K562 (cell line): ENCODE data around the gene PPP2R5A. TPM values are rescaled to one million over a fixed set of nuclear protein-coding genes. Genes with fewer than 3 reads are reported as not detected.

Experiments used
- ADNP ChIP-seq: fragments of 200-800 bp; sonication (Bioruptor generic); IDR thresholded peaks from 2 replicates; pipeline ENCODE4 v1.6.1; 2016; ENCODE audit warnings: missing genetic modification characterization, missing compliant biosample characterization
- SMARCB1 ChIP-seq: IDR thresholded peaks from 2 replicates; pipeline ENCODE4 v1.6.1; 2011; ENCODE audit warnings: improper control_type of control experiment, low read depth; ENCODE audit not compliant: insufficient read length
- ZNF274 ChIP-seq: IDR thresholded peaks from 2 replicates; pipeline ENCODE4 v1.6.1; 2011; ENCODE audit warnings: low read depth, mild to moderate bottlenecking, low read length, moderate library complexity, borderline replicate concordance
- polyA plus RNA-seq, 8 experiments: library from polyadenylated mRNA; depleted of rRNA in 4 of 8; stranded (reverse) in 5 of 8; unstranded in 3 of 8; fragments of >200 nt; fragmentation: Nextera tagmentation in 2 of 8; fragmentation: Illumina TruSeq in 1 of 8; extraction: Ambion mirVana in 2 of 8; extraction: Trizol in 1 of 8; gene quantifications; 2 replicates each; pipeline versions ENCODE4 v1.2.1 to v1.2.3, GENCODE V29; 2011 to 2014; ENCODE audit warnings: inconsistent platforms in 1 of 8, missing spikeins in 1 of 8
- total RNA-seq, 7 experiments: library from RNA; depleted of rRNA in 6 of 7; stranded (reverse); fragments of >200 nt in 6 of 7; fragmentation: Illumina TruSeq in 2 of 7; extraction: Trizol in 2 of 7; gene quantifications; 2 replicates each; pipeline versions ENCODE4 v1.2.1 to v1.2.3, GENCODE V29; 2011 to 2021; ENCODE audit warnings: low replicate concordance in 1 of 7
- TF ChIP-seq, protein P1 (sequence below): sonication (generic); formaldehyde crosslinking; IDR thresholded peaks from 2 replicates; pipeline ENCODE4 v1.8.0; 2023; ENCODE audit warnings: mild to moderate bottlenecking, missing genetic modification reagents
- TF ChIP-seq, protein P2 (sequence below), 2 experiments: fragments of 450-650 bp; IDR thresholded peaks; 2 replicates each; pipeline ENCODE4 v1.6.1; 2018; ENCODE audit warnings: mild to moderate bottlenecking in 2 of 2, low read depth in 1 of 2; ENCODE audit not compliant: partially characterized antibody in 2 of 2
- TF ChIP-seq, protein P3 (sequence below): sonication (generic); formaldehyde crosslinking; IDR thresholded peaks from 2 replicates; pipeline ENCODE4 v1.4.0; 2020; ENCODE audit warnings: mild to moderate bottlenecking, missing genetic modification reagents
- TF ChIP-seq, protein P4 (sequence below): fragments of 450-650 bp; conservative IDR thresholded peaks from 2 replicates; pipeline ENCODE4 v1.6.1; 2016; ENCODE audit warnings: missing genetic modification characterization, low read depth, mild to moderate bottlenecking, missing compliant biosample characterization, moderate library complexity
- TF ChIP-seq, protein P5 (sequence below): sonication (generic); formaldehyde crosslinking; IDR thresholded peaks from 2 replicates; pipeline ENCODE4 v1.8.0; 2022; ENCODE audit warnings: missing genetic modification reagents, mild to moderate bottlenecking, borderline replicate concordance
- TF ChIP-seq, protein P6 (sequence below): fragments of 450-650 bp; IDR thresholded peaks from 2 replicates; pipeline ENCODE4 v1.6.1; 2017; ENCODE audit warnings: antibody characterized with exemption

PPP2R5A gene
- total and polyA plus RNA-seq, 9 of the 15 experiments (the other 6 are each of a cell fraction or from before 2014, with no cell fraction given), result 26.9 to 106 (median 64.3) TPM

DNA sequence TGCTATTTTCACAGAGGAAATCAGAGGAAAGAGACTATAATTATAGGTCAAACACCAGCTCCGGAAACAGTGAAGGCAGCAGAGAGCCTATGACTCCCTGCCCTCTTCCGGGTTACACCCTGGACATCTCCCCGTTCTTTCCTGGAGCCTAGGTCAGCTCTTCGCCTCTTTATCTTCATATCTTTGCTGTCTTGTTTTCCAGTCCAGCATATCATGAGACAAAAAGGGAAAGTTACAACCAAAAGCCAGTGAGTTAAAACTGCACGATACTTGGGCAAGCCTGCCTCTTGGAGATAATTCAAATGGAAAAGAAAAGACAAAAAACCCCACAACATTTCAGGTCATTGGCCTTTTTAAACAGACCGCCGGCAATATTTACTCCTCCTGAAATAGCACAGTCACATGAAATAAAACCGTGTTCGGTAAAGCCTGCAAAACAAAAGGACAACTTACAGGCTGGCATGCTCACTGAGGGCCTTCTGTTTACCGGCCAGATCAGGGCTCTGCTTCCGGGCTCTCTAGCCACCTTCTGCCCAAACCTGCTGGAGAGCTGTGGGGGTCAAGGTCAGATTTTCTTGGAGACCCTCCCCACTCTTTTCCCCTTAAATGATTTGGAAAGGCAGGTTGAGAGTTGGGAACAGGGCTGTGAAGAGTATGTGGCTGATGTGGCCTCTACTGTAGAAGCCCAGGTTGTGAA, 42.8 kb upstream of the PPP2R5A start (continued):
- TF ChIP-seq, protein P1, sequence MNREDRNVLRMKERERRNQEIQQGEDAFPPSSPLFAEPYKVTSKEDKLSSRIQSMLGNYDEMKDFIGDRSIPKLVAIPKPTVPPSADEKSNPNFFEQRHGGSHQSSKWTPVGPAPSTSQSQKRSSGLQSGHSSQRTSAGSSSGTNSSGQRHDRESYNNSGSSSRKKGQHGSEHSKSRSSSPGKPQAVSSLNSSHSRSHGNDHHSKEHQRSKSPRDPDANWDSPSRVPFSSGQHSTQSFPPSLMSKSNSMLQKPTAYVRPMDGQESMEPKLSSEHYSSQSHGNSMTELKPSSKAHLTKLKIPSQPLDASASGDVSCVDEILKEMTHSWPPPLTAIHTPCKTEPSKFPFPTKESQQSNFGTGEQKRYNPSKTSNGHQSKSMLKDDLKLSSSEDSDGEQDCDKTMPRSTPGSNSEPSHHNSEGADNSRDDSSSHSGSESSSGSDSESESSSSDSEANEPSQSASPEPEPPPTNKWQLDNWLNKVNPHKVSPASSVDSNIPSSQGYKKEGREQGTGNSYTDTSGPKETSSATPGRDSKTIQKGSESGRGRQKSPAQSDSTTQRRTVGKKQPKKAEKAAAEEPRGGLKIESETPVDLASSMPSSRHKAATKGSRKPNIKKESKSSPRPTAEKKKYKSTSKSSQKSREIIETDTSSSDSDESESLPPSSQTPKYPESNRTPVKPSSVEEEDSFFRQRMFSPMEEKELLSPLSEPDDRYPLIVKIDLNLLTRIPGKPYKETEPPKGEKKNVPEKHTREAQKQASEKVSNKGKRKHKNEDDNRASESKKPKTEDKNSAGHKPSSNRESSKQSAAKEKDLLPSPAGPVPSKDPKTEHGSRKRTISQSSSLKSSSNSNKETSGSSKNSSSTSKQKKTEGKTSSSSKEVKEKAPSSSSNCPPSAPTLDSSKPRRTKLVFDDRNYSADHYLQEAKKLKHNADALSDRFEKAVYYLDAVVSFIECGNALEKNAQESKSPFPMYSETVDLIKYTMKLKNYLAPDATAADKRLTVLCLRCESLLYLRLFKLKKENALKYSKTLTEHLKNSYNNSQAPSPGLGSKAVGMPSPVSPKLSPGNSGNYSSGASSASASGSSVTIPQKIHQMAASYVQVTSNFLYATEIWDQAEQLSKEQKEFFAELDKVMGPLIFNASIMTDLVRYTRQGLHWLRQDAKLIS (CRISPR knock-in tag), result 0 out of 2 replicates have a peak, but pooled peaks have one; percentile 83
- TF ChIP-seq, protein P2, sequence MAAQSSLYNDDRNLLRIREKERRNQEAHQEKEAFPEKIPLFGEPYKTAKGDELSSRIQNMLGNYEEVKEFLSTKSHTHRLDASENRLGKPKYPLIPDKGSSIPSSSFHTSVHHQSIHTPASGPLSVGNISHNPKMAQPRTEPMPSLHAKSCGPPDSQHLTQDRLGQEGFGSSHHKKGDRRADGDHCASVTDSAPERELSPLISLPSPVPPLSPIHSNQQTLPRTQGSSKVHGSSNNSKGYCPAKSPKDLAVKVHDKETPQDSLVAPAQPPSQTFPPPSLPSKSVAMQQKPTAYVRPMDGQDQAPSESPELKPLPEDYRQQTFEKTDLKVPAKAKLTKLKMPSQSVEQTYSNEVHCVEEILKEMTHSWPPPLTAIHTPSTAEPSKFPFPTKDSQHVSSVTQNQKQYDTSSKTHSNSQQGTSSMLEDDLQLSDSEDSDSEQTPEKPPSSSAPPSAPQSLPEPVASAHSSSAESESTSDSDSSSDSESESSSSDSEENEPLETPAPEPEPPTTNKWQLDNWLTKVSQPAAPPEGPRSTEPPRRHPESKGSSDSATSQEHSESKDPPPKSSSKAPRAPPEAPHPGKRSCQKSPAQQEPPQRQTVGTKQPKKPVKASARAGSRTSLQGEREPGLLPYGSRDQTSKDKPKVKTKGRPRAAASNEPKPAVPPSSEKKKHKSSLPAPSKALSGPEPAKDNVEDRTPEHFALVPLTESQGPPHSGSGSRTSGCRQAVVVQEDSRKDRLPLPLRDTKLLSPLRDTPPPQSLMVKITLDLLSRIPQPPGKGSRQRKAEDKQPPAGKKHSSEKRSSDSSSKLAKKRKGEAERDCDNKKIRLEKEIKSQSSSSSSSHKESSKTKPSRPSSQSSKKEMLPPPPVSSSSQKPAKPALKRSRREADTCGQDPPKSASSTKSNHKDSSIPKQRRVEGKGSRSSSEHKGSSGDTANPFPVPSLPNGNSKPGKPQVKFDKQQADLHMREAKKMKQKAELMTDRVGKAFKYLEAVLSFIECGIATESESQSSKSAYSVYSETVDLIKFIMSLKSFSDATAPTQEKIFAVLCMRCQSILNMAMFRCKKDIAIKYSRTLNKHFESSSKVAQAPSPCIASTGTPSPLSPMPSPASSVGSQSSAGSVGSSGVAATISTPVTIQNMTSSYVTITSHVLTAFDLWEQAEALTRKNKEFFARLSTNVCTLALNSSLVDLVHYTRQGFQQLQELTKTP (IDR thresholded peaks at IDR 0.05; ENCODE audit: low read depth in 1 of 2, partially characterized antibody in 2 of 2), result peak; percentile 17 to 31
- TF ChIP-seq ZNF274 (no peak), ADNP (tag) (peak; percentile 86), SMARCB1 (no peak)
- TF ChIP-seq, protein P3, sequence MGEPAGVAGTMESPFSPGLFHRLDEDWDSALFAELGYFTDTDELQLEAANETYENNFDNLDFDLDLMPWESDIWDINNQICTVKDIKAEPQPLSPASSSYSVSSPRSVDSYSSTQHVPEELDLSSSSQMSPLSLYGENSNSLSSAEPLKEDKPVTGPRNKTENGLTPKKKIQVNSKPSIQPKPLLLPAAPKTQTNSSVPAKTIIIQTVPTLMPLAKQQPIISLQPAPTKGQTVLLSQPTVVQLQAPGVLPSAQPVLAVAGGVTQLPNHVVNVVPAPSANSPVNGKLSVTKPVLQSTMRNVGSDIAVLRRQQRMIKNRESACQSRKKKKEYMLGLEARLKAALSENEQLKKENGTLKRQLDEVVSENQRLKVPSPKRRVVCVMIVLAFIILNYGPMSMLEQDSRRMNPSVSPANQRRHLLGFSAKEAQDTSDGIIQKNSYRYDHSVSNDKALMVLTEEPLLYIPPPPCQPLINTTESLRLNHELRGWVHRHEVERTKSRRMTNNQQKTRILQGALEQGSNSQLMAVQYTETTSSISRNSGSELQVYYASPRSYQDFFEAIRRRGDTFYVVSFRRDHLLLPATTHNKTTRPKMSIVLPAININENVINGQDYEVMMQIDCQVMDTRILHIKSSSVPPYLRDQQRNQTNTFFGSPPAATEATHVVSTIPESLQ, result no peak
- TF ChIP-seq, protein P4, sequence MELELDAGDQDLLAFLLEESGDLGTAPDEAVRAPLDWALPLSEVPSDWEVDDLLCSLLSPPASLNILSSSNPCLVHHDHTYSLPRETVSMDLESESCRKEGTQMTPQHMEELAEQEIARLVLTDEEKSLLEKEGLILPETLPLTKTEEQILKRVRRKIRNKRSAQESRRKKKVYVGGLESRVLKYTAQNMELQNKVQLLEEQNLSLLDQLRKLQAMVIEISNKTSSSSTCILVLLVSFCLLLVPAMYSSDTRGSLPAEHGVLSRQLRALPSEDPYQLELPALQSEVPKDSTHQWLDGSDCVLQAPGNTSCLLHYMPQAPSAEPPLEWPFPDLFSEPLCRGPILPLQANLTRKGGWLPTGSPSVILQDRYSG (tag), result peak; percentile 58
- TF ChIP-seq, protein P5, sequence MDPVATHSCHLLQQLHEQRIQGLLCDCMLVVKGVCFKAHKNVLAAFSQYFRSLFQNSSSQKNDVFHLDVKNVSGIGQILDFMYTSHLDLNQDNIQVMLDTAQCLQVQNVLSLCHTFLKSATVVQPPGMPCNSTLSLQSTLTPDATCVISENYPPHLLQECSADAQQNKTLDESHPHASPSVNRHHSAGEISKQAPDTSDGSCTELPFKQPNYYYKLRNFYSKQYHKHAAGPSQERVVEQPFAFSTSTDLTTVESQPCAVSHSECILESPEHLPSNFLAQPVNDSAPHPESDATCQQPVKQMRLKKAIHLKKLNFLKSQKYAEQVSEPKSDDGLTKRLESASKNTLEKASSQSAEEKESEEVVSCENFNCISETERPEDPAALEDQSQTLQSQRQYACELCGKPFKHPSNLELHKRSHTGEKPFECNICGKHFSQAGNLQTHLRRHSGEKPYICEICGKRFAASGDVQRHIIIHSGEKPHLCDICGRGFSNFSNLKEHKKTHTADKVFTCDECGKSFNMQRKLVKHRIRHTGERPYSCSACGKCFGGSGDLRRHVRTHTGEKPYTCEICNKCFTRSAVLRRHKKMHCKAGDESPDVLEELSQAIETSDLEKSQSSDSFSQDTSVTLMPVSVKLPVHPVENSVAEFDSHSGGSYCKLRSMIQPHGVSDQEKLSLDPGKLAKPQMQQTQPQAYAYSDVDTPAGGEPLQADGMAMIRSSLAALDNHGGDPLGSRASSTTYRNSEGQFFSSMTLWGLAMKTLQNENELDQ, result no peak
- TF ChIP-seq, protein P6, sequence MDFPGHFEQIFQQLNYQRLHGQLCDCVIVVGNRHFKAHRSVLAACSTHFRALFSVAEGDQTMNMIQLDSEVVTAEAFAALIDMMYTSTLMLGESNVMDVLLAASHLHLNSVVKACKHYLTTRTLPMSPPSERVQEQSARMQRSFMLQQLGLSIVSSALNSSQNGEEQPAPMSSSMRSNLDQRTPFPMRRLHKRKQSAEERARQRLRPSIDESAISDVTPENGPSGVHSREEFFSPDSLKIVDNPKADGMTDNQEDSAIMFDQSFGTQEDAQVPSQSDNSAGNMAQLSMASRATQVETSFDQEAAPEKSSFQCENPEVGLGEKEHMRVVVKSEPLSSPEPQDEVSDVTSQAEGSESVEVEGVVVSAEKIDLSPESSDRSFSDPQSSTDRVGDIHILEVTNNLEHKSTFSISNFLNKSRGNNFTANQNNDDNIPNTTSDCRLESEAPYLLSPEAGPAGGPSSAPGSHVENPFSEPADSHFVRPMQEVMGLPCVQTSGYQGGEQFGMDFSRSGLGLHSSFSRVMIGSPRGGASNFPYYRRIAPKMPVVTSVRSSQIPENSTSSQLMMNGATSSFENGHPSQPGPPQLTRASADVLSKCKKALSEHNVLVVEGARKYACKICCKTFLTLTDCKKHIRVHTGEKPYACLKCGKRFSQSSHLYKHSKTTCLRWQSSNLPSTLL, result no peak
